Measurements from ENCODE around the gene CNOT6. TPM values are rescaled to one million over a fixed set of nuclear protein-coding genes. Genes with fewer than 3 reads are reported as not detected.

Gene CNOT6
- total RNA-seq, 4 donors from 2014 or later: 11.3 to 15.1 (median 13.2) TPM

DNA sequence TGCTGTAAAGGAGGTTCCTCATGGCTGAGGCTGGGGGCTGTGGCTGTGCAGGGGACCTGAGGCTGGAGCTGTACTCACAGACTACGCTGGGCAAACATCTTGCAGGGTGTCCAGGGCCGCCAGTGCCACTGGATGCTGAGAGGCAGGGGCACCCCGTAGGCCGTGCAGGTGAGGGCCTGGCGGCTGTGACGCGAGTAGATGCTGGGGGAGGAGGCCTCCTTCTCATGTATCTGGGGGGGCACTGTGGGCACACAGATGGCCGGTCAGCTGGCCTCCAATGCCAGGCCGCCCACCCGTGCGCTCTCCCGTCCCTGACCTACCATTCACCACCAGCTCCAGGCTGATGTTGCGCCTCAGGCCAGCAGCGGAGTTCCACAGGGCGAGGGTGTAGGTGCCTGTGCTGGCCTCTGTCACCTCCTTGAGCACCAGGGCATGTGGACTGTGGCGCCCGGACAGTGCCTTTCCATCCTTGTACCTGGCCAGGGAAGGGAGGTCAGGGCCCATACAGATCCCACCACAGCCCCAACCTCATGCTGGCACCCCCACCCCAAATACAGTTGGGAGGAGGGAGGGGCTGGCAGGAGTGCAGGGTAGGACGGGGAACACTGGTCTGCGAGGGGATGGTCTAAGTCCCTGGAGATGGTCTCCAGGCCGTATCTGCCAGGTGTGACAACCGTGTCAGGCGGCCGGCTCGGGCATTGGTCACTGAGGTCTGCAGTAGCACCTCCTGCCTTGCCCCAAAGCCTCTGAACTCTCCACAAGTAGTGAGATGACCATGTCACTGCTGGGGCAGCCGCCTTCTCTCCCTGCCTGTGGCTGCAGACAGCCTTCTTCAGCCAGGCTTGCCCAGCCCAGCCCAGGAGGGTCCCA is 131.8 kb downstream of the CNOT6 start:
- TF ChIP-seq, protein P1, sequence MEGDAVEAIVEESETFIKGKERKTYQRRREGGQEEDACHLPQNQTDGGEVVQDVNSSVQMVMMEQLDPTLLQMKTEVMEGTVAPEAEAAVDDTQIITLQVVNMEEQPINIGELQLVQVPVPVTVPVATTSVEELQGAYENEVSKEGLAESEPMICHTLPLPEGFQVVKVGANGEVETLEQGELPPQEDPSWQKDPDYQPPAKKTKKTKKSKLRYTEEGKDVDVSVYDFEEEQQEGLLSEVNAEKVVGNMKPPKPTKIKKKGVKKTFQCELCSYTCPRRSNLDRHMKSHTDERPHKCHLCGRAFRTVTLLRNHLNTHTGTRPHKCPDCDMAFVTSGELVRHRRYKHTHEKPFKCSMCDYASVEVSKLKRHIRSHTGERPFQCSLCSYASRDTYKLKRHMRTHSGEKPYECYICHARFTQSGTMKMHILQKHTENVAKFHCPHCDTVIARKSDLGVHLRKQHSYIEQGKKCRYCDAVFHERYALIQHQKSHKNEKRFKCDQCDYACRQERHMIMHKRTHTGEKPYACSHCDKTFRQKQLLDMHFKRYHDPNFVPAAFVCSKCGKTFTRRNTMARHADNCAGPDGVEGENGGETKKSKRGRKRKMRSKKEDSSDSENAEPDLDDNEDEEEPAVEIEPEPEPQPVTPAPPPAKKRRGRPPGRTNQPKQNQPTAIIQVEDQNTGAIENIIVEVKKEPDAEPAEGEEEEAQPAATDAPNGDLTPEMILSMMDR (IDR thresholded peaks at IDR 0.05): no peak
- DNase-seq (ENCODE audit: low spot score): no peak
- ATAC-seq (ENCODE audit: low FRiP score): no peak

DNA sequence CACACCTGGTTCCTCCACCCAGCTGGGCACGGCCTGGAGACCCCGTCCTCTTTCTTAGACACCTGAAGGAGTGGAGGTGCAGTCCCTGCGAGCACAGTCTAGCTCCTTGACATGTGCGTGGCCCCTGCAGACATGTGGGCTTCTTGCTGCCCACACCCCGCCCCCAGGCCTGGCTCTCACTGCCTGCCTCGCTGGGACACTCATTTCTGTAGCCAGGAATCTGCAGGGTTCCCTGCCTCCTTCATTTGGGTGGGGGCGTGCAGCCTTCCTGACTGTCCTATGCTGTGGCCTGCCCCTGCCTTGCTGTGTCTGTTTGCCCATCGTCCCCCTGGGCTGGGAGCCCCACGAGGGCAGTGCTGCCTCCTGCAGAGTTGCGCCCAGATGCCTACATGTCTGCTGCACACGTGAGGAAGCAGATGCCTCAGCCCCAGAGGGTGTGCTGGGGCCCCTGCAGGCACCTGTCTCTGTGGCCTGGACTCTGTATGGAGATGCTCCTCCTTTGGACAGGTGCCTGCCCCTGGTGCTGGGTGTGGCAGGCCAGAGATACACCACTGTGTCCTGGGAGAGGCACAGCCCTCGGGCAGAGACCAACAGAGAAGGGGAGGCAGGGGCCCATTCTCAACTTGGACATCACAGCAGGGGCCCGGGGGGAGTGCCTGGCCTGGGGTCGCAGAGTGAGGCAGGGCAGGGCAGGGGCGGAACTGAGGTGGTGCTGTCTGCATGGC is 132.6 kb downstream of the CNOT6 start:
- no peak for ATAC-seq (ENCODE audit: low FRiP score)
- TF ChIP-seq, protein P1 (IDR thresholded peaks at IDR 0.05): no peak

DNA sequence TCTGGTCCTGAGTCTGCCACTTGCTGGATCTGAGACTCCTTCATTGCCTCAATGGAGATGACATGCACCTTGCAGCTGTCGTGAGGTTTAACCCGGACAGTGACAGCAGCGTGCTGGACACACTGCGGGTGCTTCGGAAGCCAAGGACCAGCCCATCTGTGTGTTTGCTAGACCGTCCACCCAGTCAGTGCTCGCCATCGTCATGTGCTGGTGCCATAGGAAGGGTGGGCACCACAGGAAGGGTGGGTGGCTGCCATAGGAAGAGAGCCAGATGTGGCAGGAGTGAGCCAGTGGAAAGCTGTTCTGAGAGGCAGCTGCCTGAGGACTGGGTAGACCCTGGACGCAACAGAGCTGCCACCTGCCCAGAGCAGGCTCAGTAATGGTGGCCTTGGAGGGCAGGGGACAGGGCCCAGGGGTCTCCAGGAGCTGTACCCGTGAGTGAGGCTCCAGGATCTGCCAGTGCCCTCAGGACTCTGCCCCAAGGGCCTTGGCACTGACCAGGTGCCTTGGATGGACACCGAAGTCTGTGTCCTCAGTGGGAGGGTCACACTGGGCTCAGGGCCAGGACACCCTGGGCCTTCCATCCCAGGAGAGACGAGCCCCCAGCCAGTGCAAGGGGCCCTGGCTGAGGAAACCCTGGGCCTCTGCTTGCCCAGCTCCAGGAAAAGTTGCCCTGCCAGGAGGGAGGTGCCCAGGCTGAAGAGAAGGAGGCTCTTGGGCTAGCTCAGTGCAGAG is 133.4 kb downstream of the CNOT6 start:
- ATAC-seq (ENCODE audit: low FRiP score): no peak
- DNase-seq (ENCODE audit: low spot score): no peak
- TF ChIP-seq, protein P1 (IDR thresholded peaks at IDR 0.05): no peak

More for the DNA sequence above, 132.6 kb downstream of the CNOT6 start:
- DNase-seq (ENCODE audit: low spot score): no peak

Small RNAs within 50 kb of the gene (small RNA-seq; reads per million reads assigned to genes)
- gene RNU6-525P: not detected

Other genes starting within 250 kb of the CNOT6 start
- gene MAPK9, start 202.3 kb upstream of the CNOT6 start, total RNA-seq: 10 to 100 TPM; 18.6 to 31.6 (median 29.6) TPM
- gene GFPT2, start 141.0 kb upstream of the CNOT6 start, total RNA-seq: 100 to 1,000 TPM in 2 of 4 donors, 10 to 100 TPM in 2; 42.3 to 553 (median 270) TPM
- gene SCGB3A1, start 97.1 kb downstream of the CNOT6 start, total RNA-seq: not detected
- gene FLT4, start 155.2 kb downstream of the CNOT6 start, total RNA-seq: 10 to 100 TPM in 2 of 4 donors, 1 to 10 TPM in 2; 8.9 to 50.6 (median 15.4) TPM
- not detected for gene OR2Y1, start 245.7 kb downstream of the CNOT6 start, total RNA-seq